ENCODE data around the gene RABGAP1L.

DNA sequence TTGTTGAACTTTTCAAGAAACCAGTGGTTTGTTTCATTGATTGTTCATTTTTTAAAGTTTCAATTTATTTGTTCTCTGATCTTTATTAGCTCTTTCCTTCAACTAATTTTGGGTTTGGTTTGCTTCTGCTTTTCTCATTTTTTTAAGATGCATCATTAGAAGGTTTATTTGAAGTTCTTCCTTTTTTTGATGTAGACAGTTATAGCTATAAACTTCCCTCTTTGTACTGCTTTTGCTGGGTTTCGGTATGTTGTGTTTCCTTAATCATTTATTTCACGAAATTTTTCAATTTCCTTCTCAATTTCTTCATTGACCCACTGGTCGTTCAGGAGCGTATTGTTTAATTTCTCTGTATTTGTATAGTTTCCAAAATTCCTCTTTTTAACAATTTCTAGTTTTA is 155.1 kb downstream of the RABGAP1L start:
- TF ChIP-seq CTCF (conservative IDR thresholded peaks at IDR 0.05) (no peak), ZFX (IDR thresholded peaks at IDR 0.05) (no peak)

Data from C4-2B (cell line).